ENCODE data around the gene SOBP.

The SOBP gene

GRCh38 chr6:107697682-107698081, 207.8 kb downstream of the SOBP start:
- no peak for DNase-seq

GRCh38 chr6:107698146-107698545, 208.2 kb downstream of the SOBP start:
- DNase-seq = no peak

GRCh38 chr6:107699254-107699653, 209.3 kb downstream of the SOBP start:
- DNase-seq = no peak

DNA sequence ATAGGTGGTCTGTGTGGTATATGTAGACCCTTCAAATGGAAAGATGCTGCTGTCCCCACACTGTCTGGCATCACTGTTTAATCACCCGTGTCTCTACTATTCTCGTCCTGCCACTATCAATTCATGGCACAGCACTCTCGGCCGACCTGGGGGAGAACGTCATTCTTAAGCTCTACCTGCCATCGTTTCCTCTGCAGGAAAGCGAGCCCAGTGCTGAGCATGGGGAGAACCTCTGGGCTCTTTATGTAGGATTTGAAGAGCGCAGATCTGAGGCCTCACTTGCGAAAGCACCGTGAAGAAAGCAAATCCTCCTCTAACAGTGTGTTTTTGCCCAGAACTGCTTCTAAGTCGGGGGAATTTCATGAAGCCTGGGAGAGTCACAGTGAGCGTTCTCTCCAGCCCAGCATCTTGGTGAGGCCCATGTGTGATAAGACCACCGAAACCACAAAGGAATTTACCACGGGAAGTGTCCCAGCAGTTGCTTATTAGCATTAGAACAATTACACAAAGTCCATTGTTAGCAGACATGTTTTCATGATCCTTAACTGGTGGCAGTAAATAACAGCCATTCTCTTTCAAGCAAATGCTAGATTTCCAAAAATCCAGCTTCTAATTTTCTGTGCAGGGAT, 209.9 kb downstream of the SOBP start:
- DNase-seq = no peak

GRCh38 chr6:107703606-107704005, 213.7 kb downstream of the SOBP start:
- DNase-seq = no peak

DNA sequence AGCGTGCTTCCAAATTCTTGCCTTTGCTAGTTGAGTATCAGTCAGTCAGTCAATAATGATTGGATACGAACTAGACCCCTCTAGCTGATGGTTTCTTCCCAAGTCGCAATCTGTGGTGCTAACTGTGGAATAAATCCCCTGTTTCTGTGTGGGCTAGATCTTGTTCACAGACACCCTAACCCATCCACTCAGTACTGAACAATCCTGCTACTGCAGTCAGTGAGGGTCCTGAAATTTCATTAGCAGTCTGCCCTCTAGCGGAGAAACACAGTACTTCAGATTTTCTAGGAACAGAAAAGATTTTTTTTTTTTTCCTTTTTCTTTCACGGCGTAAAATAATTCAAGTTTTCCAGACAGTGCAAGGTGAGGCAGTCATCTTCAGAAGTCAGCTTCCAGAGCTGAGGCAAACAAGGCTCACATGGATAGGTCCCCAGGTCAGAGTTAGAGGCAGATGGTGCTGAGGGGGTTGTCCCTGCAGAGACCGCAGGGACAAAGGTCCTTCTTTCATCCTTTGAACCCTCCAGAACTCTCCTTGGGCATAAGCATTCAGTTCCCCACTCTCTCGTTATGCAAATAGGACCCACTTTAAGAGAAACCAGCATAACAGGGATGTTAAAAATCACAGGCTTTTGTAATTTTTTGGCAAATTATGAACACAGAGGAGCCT, 214.6 kb downstream of the SOBP start:
- DNase-seq = no peak

DNA sequence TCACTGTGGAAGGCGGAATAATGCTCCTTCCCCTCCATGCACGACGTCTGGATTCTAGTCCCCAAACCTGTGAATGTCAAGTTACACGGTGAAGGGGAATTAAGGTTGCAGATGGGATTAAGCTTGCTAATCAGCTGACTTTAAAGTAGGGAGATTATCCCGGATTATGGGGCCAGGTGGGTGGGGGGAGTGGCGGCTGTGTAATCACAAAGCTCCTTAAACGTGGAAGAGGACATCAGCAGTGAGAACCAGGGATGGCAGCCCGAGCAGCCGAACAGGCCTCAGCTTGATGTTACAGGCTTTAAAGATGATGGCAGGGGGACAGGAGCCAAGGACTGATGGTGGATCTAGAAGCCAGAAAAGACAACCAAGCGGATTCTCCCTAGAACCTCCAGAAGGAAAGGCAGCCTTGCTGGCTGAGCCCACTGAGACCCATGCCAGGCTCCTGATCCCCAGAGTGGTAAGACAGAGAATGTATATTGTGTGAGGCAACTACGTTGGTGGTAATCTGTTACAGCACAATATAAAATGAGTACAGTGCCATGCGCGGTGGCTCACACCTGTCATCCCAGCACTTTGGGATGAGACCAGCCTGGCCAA, 216.7 kb downstream of the SOBP start:
- DNase-seq = no peak

DNA sequence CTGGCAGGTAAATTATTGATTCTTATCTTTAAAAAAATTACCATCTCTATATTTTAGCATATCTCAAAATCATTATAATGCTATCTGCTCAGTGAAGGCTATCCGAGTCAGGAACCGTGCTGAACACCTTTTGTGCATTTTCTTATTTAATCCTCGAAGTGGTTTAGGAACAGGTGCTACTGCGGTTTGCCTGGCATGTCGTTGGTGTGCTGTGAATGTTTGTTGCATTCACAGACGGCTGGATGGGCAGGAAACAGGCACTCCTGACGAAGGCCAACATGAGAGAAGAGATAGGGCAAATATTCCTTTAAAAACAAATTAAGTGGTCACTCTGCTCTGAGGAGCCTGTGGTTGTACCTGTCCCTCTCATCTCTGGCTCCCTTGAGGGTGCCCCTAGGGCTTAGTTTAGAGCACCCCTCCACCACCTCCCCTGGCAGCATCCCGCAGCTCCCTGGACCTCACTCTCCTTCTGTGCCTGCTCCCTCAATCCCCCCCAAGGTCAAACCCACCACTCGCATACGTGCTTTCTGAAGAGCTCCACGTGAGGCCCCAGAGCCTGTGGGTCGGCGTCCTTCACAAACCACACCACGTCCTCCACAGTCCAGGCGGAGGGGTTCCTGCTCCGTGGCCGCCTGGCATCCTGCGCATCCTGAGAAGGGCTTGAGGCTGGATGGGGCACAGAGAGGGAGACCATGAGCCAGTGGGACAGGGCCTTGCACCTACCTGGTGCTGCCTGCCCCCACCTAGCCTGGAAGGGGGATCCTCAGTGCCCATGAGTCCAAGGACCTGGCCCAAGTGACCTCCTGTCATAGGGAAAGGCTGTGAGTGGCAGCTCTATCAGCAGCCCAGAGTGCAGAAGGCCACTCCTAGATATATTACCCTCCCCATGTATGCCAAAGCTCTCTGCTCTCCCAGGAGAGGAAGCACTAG, 217.7 kb downstream of the SOBP start:
- no peak for DNase-seq

DNA sequence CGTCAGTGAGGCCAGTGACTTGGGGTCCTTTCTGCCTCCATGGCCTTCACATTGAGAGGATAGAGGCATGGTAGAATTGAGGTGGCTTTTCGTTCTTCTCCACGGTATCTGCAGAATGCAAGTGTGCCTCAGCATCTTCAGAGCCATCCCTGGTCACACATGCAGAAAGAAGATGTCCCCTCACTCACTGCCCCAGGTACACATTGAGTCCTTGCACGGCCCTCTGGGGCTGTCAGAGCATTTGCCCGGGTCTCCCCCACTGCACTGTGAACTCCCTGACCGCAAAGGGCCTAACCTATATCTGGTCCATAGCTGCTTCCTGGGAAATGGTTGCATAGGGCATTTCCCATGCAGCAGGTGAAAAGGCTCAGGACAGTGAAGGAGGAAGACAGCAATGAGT, 218.5 kb downstream of the SOBP start:
- DNase-seq = no peak

DNA sequence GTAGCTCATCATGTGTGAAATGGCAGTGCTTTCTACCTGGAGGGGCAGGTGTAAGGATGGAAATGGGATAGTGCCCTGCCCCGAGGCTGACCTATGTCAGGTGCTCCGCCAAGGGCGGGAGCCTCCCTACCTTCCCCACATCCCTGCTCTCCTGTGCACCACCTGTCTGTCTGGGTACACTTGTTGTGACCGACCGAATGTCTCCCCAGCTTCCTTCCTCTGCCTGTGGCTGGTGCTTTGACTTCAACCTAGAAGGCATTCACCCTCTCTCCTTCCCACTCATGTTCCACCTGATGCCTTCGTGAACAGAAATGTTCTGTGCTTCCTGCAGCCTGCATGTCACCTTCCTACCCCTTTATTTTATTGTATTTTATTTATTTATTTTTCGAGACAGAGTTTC, 219.4 kb downstream of the SOBP start:
- DNase-seq = no peak

All from GOT3 (cell line).